Measurements from ENCODE around the gene LHX2. TPM values are rescaled to one million over a fixed set of nuclear protein-coding genes. Genes with fewer than 3 reads are reported as not detected.

Gene LHX2
- total RNA-seq, 1 donor from 2014 or later, result not detected

Other genes starting within 250 kb of the LHX2 start
- gene DENND1A, start 81.6 kb upstream of the LHX2 start, total RNA-seq, result 26.1 TPM
- 103 TPM for gene NEK6, start 246.2 kb downstream of the LHX2 start, total RNA-seq